GM18858 (cell line): ENCODE data around the gene LCE3A.

ENCODE experiments used
- ATAC-seq: cut with Tn5 transposase; IDR thresholded peaks from one replicate; pipeline ENCODE4 v1.9.1; 2021; ENCODE audit not compliant: unreplicated experiment

LCE3A gene

DNA sequence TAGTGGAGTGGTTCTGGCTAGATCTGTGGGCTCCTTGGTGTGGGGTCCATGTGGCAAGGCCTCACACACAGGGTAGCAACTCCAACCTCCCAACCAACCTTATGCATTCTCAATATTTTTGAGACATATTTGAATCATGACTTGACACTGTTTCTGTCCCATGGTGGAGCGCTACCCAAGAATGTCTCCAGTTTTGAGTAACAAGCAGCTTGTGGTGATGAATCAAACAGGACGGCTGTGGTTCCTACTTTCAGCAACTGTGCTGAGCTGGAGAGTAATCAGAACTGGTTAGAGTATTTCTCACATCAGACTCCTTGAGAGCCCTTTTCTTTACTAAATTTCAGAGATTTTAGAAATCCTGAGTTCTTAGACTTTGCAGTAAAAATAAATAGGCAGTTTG, 45.7 kb downstream of the LCE3A start:
- no peak for ATAC-seq
